CD1c-positive myeloid dendritic cell (primary cell): ENCODE results near the gene LRRC72.
"Not testable (repeated sequence)": the region's sequence is repeated elsewhere in the genome, so short reads cannot be mapped to it uniquely, and the experiment has no call there.

Source experiments
- DNase-seq: peaks from one replicate; pipeline ENCODE4 v3.0.0-alpha.2; 2016; ENCODE audit errors: extremely low spot score

LRRC72 gene

GRCh38 chr7:16526742-16527540 is at the start of gene LRRC72:
LRRC72 (plus strand) TSS chr7:16526825; CDS start chr7:16526953, 128 bp downstream.
- DNase-seq, result no peak

- no peak for DNase-seq
Observed at GRCh38 chr7:16479161-16479560, 47.5 kb upstream of the LRRC72 start.

GRCh38 chr7:16479591-16479990 is 47.0 kb upstream of the LRRC72 start:
- DNase-seq, result no peak

GRCh38 chr7:16484453-16485158 is 42.0 kb upstream of the LRRC72 start:
- no peak for DNase-seq

GRCh38 chr7:16491148-16491547 is 35.5 kb upstream of the LRRC72 start:
- DNase-seq, result no peak

- DNase-seq, result no peak
Observed at GRCh38 chr7:16492513-16493062, 34.0 kb upstream of the LRRC72 start.

- DNase-seq, result no peak
Observed at GRCh38 chr7:16493266-16493665, 33.4 kb upstream of the LRRC72 start.

- no peak for DNase-seq
Observed at GRCh38 chr7:16494551-16494950, 32.1 kb upstream of the LRRC72 start.

- DNase-seq, result no peak
Observed at GRCh38 chr7:16494955-16495719, 31.5 kb upstream of the LRRC72 start.

- DNase-seq, result no peak
Observed at GRCh38 chr7:16498122-16498521, 28.5 kb upstream of the LRRC72 start.

- DNase-seq, result no peak
Observed at GRCh38 chr7:16502303-16502702, 24.3 kb upstream of the LRRC72 start.

- DNase-seq, result no peak
Observed at GRCh38 chr7:16504019-16504418, 22.6 kb upstream of the LRRC72 start.

- not testable (repeated sequence) for DNase-seq
Observed at GRCh38 chr7:16506422-16506821, 20.2 kb upstream of the LRRC72 start.

GRCh38 chr7:16509829-16510228 is 16.8 kb upstream of the LRRC72 start:
- DNase-seq, result no peak

GRCh38 chr7:16511314-16511713 is 15.3 kb upstream of the LRRC72 start:
- no peak for DNase-seq

- no peak for DNase-seq
Observed at GRCh38 chr7:16512097-16512496, 14.5 kb upstream of the LRRC72 start.

GRCh38 chr7:16514271-16514670 is 12.4 kb upstream of the LRRC72 start:
- no peak for DNase-seq

- DNase-seq, result no peak
Observed at GRCh38 chr7:16514729-16515128, 11.9 kb upstream of the LRRC72 start.

- DNase-seq, result no peak
Observed at GRCh38 chr7:16515785-16516685, 10.6 kb upstream of the LRRC72 start.

- not testable (repeated sequence) for DNase-seq
Observed at GRCh38 chr7:16519985-16520384, 6.6 kb upstream of the LRRC72 start.

- DNase-seq, result no peak
Observed at GRCh38 chr7:16524332-16524731, 2.3 kb upstream of the LRRC72 start.
